Measurements from ENCODE around the gene SERPINB7.

SERPINB7 gene

DNA sequence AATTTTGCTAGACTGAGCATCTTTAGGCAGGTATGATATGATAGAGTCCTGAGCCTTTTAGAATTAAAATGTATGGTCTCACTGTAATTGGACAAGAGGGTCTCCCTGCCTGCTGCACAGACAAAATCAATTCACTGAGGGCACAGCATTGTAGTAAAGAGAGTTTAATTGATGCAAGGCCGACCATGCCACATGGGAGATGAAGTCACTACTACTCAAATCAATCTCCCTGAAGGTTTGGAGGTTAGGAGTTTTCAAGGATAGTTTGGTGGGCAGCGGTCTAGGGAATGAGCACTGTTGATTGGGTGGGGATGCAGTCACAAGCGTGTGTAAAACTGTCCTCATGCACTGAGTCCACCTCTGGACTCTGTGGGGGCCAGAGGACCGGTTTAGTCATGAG lies 26.1 kb downstream of the SERPINB7 start:
- DNase-seq (ENCODE audit: extremely low read depth, low read depth) = no peak
- TF ChIP-seq, protein P1, sequence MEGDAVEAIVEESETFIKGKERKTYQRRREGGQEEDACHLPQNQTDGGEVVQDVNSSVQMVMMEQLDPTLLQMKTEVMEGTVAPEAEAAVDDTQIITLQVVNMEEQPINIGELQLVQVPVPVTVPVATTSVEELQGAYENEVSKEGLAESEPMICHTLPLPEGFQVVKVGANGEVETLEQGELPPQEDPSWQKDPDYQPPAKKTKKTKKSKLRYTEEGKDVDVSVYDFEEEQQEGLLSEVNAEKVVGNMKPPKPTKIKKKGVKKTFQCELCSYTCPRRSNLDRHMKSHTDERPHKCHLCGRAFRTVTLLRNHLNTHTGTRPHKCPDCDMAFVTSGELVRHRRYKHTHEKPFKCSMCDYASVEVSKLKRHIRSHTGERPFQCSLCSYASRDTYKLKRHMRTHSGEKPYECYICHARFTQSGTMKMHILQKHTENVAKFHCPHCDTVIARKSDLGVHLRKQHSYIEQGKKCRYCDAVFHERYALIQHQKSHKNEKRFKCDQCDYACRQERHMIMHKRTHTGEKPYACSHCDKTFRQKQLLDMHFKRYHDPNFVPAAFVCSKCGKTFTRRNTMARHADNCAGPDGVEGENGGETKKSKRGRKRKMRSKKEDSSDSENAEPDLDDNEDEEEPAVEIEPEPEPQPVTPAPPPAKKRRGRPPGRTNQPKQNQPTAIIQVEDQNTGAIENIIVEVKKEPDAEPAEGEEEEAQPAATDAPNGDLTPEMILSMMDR (IDR thresholded peaks at IDR 0.05; ENCODE audit: low read depth, low read length, missing control alignments) = no peak
- no peak overlapping the region for H3K4me3 ChIP-seq (replicated peaks; ENCODE audit: low read depth, low read length)

DNA sequence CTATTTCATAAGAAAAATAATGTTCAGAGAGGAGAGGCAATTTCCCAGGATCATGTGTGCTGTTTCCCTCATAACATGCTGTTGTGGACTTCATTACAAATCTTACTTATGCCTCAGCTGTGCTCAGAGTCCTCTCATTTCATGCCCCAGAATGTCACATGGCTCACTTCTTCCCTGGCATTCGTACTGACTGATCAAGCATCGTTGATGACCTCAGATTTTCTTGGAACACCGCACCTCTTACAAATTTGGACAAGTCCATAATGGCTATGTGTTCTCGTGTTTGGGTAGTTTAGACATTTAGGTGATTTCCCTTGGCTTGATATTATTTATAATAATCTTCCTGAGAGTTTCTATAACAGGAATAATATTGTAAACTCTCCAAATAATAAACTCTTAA lies 32.9 kb downstream of the SERPINB7 start:
- DNase-seq (ENCODE audit: extremely low read depth, low read depth) = no peak
- TF ChIP-seq, protein P1 (IDR thresholded peaks at IDR 0.05; ENCODE audit: low read depth, low read length, missing control alignments) = no peak

DNA sequence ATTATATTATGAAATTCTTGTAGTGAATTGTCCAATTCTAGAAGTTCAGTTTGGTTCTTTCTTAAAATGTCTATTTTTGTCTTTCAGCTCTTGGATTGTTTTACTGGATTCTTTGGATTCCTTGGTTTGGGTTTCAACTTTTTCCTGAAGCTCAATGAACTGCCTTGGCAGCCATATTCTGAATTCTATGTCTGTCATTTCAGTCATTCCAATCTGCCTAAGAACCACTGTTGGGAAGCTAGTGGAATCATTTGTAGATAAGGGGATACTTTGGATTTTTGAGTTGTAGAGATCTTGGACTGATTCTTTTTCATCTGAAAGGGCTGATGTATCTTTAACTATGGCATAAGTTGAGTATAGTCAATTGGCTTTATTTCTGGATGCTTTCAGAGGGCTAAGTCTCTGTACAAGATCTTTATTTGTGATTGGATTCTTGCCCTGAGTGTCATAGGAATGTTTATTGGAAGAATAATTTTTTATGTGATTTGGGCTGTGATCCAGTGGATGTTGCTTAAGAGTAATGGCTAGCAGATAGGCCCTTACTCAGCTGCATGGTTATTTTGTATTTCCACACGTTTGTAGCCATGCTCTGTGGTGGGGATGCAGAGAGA lies 42.3 kb downstream of the SERPINB7 start:
- TF ChIP-seq, protein P1 (IDR thresholded peaks at IDR 0.05; ENCODE audit: low read depth, low read length, missing control alignments) = no peak
- H3K4me3 ChIP-seq (replicated peaks; ENCODE audit: low read depth, low read length) = no peak overlapping the region
- no peak for DNase-seq (ENCODE audit: extremely low read depth, low read depth)

More for the DNA sequence above, 32.9 kb downstream of the SERPINB7 start:
- H3K4me3 ChIP-seq (replicated peaks; ENCODE audit: low read depth, low read length) = no peak overlapping the region

DNA sequence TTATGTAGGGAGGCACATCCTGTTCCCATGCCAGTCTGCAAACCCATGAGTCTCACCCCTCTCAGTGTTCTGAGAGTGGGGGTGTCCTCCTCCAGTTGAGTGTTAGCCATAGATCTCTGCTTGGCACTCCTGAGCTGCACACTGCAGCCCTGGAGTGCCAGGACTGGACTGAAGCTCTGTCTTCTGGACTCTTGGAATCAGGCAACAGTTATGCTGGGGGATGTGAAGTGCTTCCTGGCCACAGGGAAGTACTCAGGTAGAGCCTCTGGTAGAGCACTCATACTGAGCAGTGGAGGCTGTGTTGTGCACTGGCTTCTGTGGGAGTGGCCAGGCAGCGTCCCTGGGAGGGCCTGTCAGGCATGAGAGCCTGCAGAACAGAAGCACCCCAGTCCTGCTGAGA lies 43.0 kb downstream of the SERPINB7 start:
- DNase-seq (ENCODE audit: extremely low read depth, low read depth) = no peak
- TF ChIP-seq, protein P1 (IDR thresholded peaks at IDR 0.05; ENCODE audit: low read depth, low read length, missing control alignments) = no peak
- H3K4me3 ChIP-seq (replicated peaks; ENCODE audit: low read depth, low read length) = no peak overlapping the region

DNA sequence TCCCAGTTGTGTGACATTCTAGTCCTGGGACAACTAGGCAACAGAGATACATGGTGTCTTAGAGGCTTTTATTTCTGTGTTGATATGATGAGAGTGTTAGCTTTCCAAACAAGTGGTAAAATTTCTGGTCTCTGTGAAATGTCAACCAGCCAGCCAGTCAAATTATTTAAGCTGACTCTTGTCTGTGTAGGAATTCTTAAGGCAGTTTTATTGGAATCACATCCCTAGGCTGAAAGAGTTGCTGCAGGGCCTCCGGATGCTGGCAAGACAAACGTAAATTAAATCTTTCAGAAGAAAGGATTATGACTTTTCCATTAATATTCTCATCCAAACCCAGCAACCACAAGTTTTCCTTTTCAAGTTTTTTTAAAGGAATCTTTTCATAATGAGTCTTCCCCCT lies 44.6 kb downstream of the SERPINB7 start:
- no peak for DNase-seq (ENCODE audit: extremely low read depth, low read depth)
- TF ChIP-seq, protein P1 (IDR thresholded peaks at IDR 0.05; ENCODE audit: low read depth, low read length, missing control alignments) = no peak
- H3K4me3 ChIP-seq (replicated peaks; ENCODE audit: low read depth, low read length) = no peak overlapping the region

DNA sequence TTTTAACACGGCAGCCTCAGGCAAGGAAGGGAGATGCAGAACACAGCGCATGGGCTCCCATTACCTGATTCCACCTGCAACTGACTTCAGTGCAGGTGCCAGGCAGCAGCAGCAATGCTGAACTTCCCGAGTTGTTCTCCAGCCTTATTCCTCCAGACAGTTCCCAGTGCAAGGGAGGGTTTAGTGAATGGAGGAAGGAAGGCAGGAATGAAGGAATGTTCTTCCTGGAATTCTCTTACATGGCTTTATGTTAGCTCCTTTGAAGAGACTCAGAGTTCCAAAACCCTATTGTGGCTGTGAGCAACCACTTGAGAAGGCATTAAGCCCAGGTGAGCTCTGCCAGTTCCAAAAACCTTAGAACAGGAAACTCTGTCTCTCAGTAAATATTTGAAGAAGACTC lies 45.5 kb downstream of the SERPINB7 start:
- no peak overlapping the region for H3K4me3 ChIP-seq (replicated peaks; ENCODE audit: low read depth, low read length)
- TF ChIP-seq, protein P1 (IDR thresholded peaks at IDR 0.05; ENCODE audit: low read depth, low read length, missing control alignments) = no peak
- DNase-seq (ENCODE audit: extremely low read depth, low read depth) = no peak

Data from HFF-Myc (cell line).